Prostate gland (tissue), 2 donors: ENCODE measurements around the gene KCNAB1. TPM values are rescaled to one million over a fixed set of nuclear protein-coding genes. Genes with fewer than 3 reads are reported as not detected.

Source experiments
- DNase-seq: peaks from one replicate; pipeline ENCODE4 v3.0.0-alpha.2; 2019; ENCODE audit warnings: low spot score
- H3K27ac ChIP-seq, 2 donors: fragments of 200-600 bp; sonication (generic); 2 replicates each; pipeline ENCODE4 v1.5.1; 2017 to 2019
- H3K27me3 ChIP-seq: fragments of 200-600 bp; sonication (generic); replicated peaks from 2 replicates; pipeline ENCODE4 v1.5.1; 2019; ENCODE audit not compliant: insufficient read depth
- H3K36me3 ChIP-seq, 2 donors: fragments of 200-600 bp; sonication (generic); 1 replicate in 1 of 2; 2 replicates in 1 of 2; pipeline versions ENCODE4 v1.5.1 to v1.8.1; 2017 to 2019
- H3K4me1 ChIP-seq: fragments of 200-600 bp; sonication (generic); replicated peaks from 2 replicates; pipeline ENCODE4 v1.5.1; 2019
- H3K4me3 ChIP-seq, 2 donors: fragments of 200-600 bp; sonication (generic); 2 replicates each; pipeline ENCODE4 v1.5.1; 2017 to 2019
- H3K9me3 ChIP-seq: fragments of 200-600 bp; sonication (generic); 2 replicates; pipeline ENCODE4 v1.5.1; 2017
- POLR2A ChIP-seq: fragments of 450-650 bp; IDR thresholded peaks from one replicate; pipeline ENCODE4 v1.6.1; 2016; ENCODE audit warnings: antibody characterized with exemption, mild to moderate bottlenecking
- POLR2AphosphoS5 ChIP-seq: sonication (generic); formaldehyde crosslinking; IDR thresholded peaks from one replicate; pipeline ENCODE4 v1.6.1; 2017; ENCODE audit warnings: antibody characterized with exemption
- WGBS: methylation state at CpG from one replicate; pipeline ENCODE4 v1.1.5; 2018; 5-methylcytosine and 5-hydroxymethylcytosine counted together
- intact Hi-C: fragments of 100-400 bp; cut with DNase I; formaldehyde crosslinking; loops from one replicate; pipeline ENCODE4 v1.14.2; 2022
- total RNA-seq, 2 donors: library from RNA; depleted of rRNA; stranded (reverse); fragments of >200 nt; gene quantifications; one replicate each; pipeline ENCODE4 v1.1.0, GENCODE V29; 2016
- TF ChIP-seq, protein P1 (sequence below), 4 experiments: fragments of 200-600 bp in 2 of 4; fragments of 450-650 bp in 2 of 4; sonication (generic) in 2 of 4; IDR thresholded peaks; 1 replicate in 3 of 4; 2 replicates in 1 of 4; pipeline ENCODE4 v1.5.1; 2016 to 2019; ENCODE audit warnings: antibody characterized with exemption in 4 of 4, mild to moderate bottlenecking in 2 of 4, moderate library complexity in 2 of 4

Gene KCNAB1
- total RNA-seq, 2 donors from 2014 or later = 5.2 to 9.5 TPM

DNA sequence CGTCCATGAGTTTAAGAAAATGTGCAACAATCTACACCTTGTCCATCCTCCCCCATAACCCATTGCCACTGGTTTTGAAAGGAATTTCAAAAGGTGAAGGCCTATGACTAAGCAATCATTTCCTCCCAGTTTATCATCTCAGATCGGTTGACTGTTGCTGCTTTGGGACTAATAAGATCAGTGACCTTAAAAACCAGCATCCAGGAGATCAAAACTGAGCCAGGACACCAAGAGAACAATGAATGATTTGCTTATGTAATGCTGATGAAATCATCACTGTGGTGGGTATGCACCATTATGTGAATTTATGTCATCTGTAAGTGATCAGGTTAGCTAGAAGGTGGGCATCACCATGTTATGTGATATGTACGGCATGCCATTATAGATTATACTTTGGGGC is 239.0 kb downstream of the KCNAB1 start:
- no peak for DNase-seq
- Histone ChIP-seq H3K27ac (no peak overlapping the region), H3K4me3 (no peak overlapping the region), H3K27me3 (no peaks in the 10 kb centered on the region), H3K9me3 (no peaks in the 10 kb centered on the region), H3K4me1 (no peaks in the 10 kb centered on the region), H3K36me3 (no peaks in the 10 kb centered on the region)
- no peak for TF ChIP-seq POLR2A
- TF ChIP-seq, protein P1, sequence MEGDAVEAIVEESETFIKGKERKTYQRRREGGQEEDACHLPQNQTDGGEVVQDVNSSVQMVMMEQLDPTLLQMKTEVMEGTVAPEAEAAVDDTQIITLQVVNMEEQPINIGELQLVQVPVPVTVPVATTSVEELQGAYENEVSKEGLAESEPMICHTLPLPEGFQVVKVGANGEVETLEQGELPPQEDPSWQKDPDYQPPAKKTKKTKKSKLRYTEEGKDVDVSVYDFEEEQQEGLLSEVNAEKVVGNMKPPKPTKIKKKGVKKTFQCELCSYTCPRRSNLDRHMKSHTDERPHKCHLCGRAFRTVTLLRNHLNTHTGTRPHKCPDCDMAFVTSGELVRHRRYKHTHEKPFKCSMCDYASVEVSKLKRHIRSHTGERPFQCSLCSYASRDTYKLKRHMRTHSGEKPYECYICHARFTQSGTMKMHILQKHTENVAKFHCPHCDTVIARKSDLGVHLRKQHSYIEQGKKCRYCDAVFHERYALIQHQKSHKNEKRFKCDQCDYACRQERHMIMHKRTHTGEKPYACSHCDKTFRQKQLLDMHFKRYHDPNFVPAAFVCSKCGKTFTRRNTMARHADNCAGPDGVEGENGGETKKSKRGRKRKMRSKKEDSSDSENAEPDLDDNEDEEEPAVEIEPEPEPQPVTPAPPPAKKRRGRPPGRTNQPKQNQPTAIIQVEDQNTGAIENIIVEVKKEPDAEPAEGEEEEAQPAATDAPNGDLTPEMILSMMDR (IDR thresholded peaks at IDR 0.05) = no peak
- TF ChIP-seq POLR2AphosphoS5 = no peak
- intact Hi-C loops = no loop called here
- 79% methylated on average over 3 of the region's 3 CpGs for WGBS

DNA sequence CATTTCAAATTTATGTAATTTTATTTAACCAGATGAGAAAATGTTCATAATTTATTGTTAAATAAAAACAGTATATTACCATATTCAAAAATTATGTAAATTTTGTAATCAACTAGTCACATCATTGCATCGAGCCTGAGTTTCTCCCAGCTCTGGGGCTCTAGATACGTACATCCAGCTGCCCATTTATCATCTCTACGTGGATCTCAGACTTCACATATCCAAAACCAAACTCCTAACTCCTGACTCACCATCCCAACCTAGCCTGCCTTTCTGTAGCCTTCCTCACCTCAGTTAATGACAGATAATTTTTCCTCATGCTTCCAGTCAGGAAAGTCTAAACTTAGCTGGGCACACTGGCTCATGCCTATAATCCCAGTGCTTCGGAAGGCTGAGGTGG is 239.7 kb downstream of the KCNAB1 start:
- Histone ChIP-seq H3K4me3 (no peak overlapping the region), H3K27ac (no peak overlapping the region), H3K4me1 (no peaks in the 10 kb centered on the region), H3K36me3 (no peaks in the 10 kb centered on the region), H3K9me3 (no peaks in the 10 kb centered on the region), H3K27me3 (no peaks in the 10 kb centered on the region)
- WGBS = 95% methylated on average over 4 of the region's 4 CpGs
- intact Hi-C loops = no loop called here
- TF ChIP-seq, protein P1 (IDR thresholded peaks at IDR 0.05) = no peak
- TF ChIP-seq POLR2AphosphoS5 (no peak), POLR2A (no peak)
- no peak for DNase-seq

DNA sequence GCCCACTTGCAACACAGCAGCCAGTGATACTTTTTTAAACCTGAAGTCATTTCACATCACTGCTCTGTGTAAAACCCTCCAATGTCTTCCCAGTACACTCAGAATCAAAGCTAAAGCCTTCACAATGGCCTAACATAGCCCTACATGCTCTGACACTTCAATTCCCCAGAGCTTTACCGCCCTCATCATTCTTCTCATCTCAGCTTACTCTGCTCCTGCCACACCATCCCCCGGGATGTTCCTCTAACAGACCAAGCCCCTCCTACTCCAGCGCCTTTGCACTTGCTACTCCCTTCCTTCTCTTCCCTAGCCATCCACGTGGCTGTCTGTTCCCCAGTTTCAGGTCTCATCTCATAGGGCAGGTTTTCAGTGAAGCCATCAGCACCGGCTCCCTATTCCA is 240.6 kb downstream of the KCNAB1 start:
- no peaks in the 10 kb centered on the region for H3K4me1 ChIP-seq
- H3K4me3 ChIP-seq = no peak overlapping the region
- no peaks in the 10 kb centered on the region for H3K9me3 ChIP-seq
- H3K27ac ChIP-seq = no peak overlapping the region
- no peaks in the 10 kb centered on the region for H3K27me3 ChIP-seq
- DNase-seq = no peak
- 63% methylated on average over 5 of the region's 5 CpGs for WGBS
- TF ChIP-seq POLR2A = no peak
- no peak for TF ChIP-seq POLR2AphosphoS5
- TF ChIP-seq, protein P1 (IDR thresholded peaks at IDR 0.05) = no peak
- H3K36me3 ChIP-seq = no peaks in the 10 kb centered on the region
- intact Hi-C loops = no loop called here

DNA sequence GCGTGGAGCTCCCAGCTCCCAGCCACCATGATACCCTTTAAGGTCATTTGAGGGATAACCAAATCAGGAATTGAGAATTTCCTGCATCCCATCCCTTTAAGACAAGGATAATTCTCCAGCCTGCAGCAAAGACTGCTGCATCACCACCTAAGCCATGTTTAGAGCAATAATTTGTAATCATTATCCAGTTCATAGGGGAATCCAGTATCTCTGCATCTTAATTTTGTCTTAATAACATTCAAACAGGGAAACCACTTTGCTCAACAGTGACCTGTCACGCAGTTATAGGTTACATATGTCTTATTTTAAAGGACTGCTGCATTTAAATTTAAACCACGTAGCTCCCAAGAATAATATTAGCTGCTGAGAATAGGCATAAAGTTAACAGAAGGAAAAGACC is 246.2 kb downstream of the KCNAB1 start:
- WGBS = 88% methylated on average over 3 of the region's 3 CpGs

DNA sequence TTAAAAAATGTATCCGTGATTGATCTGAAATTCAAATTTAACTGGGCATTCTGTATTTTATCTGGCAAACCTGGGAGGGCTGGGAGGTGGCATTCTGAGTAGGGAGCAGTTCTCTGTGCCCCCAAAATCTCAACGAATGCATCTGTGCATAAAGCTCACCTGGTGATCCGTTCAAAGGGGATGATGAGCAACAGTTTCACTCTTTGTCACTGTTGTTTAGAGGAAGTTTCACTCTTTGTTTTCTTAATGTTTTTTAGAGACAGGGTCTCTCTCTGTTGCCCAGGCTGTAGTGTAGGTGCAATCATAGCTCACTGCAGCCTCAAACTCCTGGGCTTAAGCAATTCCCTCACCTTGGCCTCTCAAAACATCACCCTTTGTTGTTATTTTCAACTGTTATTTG is 247.8 kb downstream of the KCNAB1 start:
- intact Hi-C loops = no loop called here
- H3K27me3 ChIP-seq = no peaks in the 10 kb centered on the region
- 77% methylated on average over 3 of the region's 3 CpGs for WGBS
- no peaks in the 10 kb centered on the region for H3K36me3 ChIP-seq
- H3K27ac ChIP-seq = no peak overlapping the region
- no peak for DNase-seq
- H3K4me3 ChIP-seq = no peak overlapping the region
- no peaks in the 10 kb centered on the region for H3K9me3 ChIP-seq
- no peaks in the 10 kb centered on the region for H3K4me1 ChIP-seq
- TF ChIP-seq POLR2A (no peak), POLR2AphosphoS5 (no peak)
- TF ChIP-seq, protein P1 (IDR thresholded peaks at IDR 0.05) = no peak

More for the DNA sequence above, 246.2 kb downstream of the KCNAB1 start:
- Histone ChIP-seq H3K4me3 (no peak overlapping the region), H3K9me3 (no peaks in the 10 kb centered on the region), H3K36me3 (no peaks in the 10 kb centered on the region), H3K27ac (no peak overlapping the region), H3K27me3 (no peaks in the 10 kb centered on the region), H3K4me1 (no peaks in the 10 kb centered on the region)
- intact Hi-C loops = no loop called here
- TF ChIP-seq POLR2A = no peak
- TF ChIP-seq POLR2AphosphoS5 = no peak
- no peak for DNase-seq
